SHP77 treated with DMSO at 0.1 percent for 48 hours (cell line): ENCODE data around the gene BLOC1S3.

ENCODE experiments used
- DNase-seq: peaks from one replicate; lab custom pipeline; 2025; lab: John Stamatoyannopoulos, UW

Gene BLOC1S3

GRCh38 chr19:45146251-45146650, 32.3 kb upstream of the BLOC1S3 start:
- DNase-seq: no peak

- no peak for DNase-seq
Observed at GRCh38 chr19:45146741-45147205, 31.8 kb upstream of the BLOC1S3 start.

- DNase-seq: no peak
Observed at GRCh38 chr19:45147835-45148676, 30.5 kb upstream of the BLOC1S3 start.

- DNase-seq: no peak
Observed at GRCh38 chr19:45149129-45149528, 29.5 kb upstream of the BLOC1S3 start.

- no peak for DNase-seq
Observed at GRCh38 chr19:45150180-45150579, 28.4 kb upstream of the BLOC1S3 start.

- DNase-seq: no peak
Observed at GRCh38 chr19:45150751-45151281, 27.8 kb upstream of the BLOC1S3 start.

GRCh38 chr19:45151320-45151719, 27.3 kb upstream of the BLOC1S3 start:
- no peak for DNase-seq

- no peak for DNase-seq
Observed at GRCh38 chr19:45151821-45152503, 26.6 kb upstream of the BLOC1S3 start.

GRCh38 chr19:45152504-45153338, 25.9 kb upstream of the BLOC1S3 start:
- no peak for DNase-seq

GRCh38 chr19:45153339-45154063, 25.1 kb upstream of the BLOC1S3 start:
- DNase-seq: no peak

GRCh38 chr19:45154064-45154827, 24.3 kb upstream of the BLOC1S3 start:
- DNase-seq: no peak

GRCh38 chr19:45156011-45156630, 22.5 kb upstream of the BLOC1S3 start:
- DNase-seq: no peak

- DNase-seq: no peak
Observed at GRCh38 chr19:45156751-45157150, 21.8 kb upstream of the BLOC1S3 start.

- no peak for DNase-seq
Observed at GRCh38 chr19:45158503-45159209, 19.9 kb upstream of the BLOC1S3 start.

GRCh38 chr19:45159210-45159970, 19.2 kb upstream of the BLOC1S3 start:
- no peak for DNase-seq

- DNase-seq: no peak
Observed at GRCh38 chr19:45159971-45160324, 18.6 kb upstream of the BLOC1S3 start.

- DNase-seq: no peak
Observed at GRCh38 chr19:45160870-45161737, 17.5 kb upstream of the BLOC1S3 start, which contains the start of gene NKPD1. Gene NKPD1 (minus strand): TSS chr19:45160982. CDS start chr19:45160150, 832 bp downstream.
